ENCODE data around the gene TBX2. TPM values are rescaled to one million over a fixed set of nuclear protein-coding genes. Genes with fewer than 3 reads are reported as not detected.

The TBX2 gene
- total RNA-seq, 1 donor from 2014 or later = 0.23 TPM

GRCh38 chr17:61413661-61414126 lies 14.1 kb downstream of the TBX2 start:
- Mint-ChIP-seq H3K4me1 (ENCODE audit: unreplicated experiment) (peaks cover 13% of the 10 kb centered on the region), H3K9me3 (ENCODE audit: unreplicated experiment) (no peaks in the 10 kb centered on the region), H3K4me3 (ENCODE audit: unreplicated experiment) (peak overlapping the region; percentile 82), H3K36me3 (ENCODE audit: low read depth, unreplicated experiment) (no peaks in the 10 kb centered on the region), H3K27ac (ENCODE audit: unreplicated experiment) (peak overlapping the region; percentile 48), H3K27me3 (ENCODE audit: unreplicated experiment) (peaks cover 14% of the 10 kb centered on the region)
- no peak for TF ChIP-seq CTCF (IDR thresholded peaks at IDR 0.05; ENCODE audit: unreplicated experiment)
- no peak for DNase-seq (ENCODE audit: low spot score)

- no peaks in the 10 kb centered on the region for H3K36me3 Mint-ChIP-seq (ENCODE audit: low read depth, unreplicated experiment)
- H3K4me1 Mint-ChIP-seq (ENCODE audit: unreplicated experiment) = peaks cover 13% of the 10 kb centered on the region
- peaks cover 14% of the 10 kb centered on the region for H3K27me3 Mint-ChIP-seq (ENCODE audit: unreplicated experiment)
- no peak for DNase-seq (ENCODE audit: low spot score)
- no peaks in the 10 kb centered on the region for H3K9me3 Mint-ChIP-seq (ENCODE audit: unreplicated experiment)
- no peak for TF ChIP-seq CTCF (IDR thresholded peaks at IDR 0.05; ENCODE audit: unreplicated experiment)
- H3K27ac Mint-ChIP-seq (ENCODE audit: unreplicated experiment) = no peak overlapping the region
- no peak overlapping the region for H3K4me3 Mint-ChIP-seq (ENCODE audit: unreplicated experiment)
Observed at GRCh38 chr17:61414141-61414935, 14.7 kb downstream of the TBX2 start.

- Mint-ChIP-seq H3K4me1 (ENCODE audit: unreplicated experiment) (peaks cover 13% of the 10 kb centered on the region), H3K9me3 (ENCODE audit: unreplicated experiment) (no peaks in the 10 kb centered on the region), H3K27ac (ENCODE audit: unreplicated experiment) (no peak overlapping the region), H3K27me3 (ENCODE audit: unreplicated experiment) (peaks cover 14% of the 10 kb centered on the region), H3K4me3 (ENCODE audit: unreplicated experiment) (no peak overlapping the region), H3K36me3 (ENCODE audit: low read depth, unreplicated experiment) (no peaks in the 10 kb centered on the region)
- TF ChIP-seq CTCF (IDR thresholded peaks at IDR 0.05; ENCODE audit: unreplicated experiment) = no peak
- no peak for DNase-seq (ENCODE audit: low spot score)
Observed at GRCh38 chr17:61414936-61415251, 15.3 kb downstream of the TBX2 start.

GRCh38 chr17:61415374-61416210 lies 15.9 kb downstream of the TBX2 start:
- peak overlapping the region; percentile 39 for H3K27ac Mint-ChIP-seq (ENCODE audit: unreplicated experiment)
- DNase-seq (ENCODE audit: low spot score) = no peak
- H3K36me3 Mint-ChIP-seq (ENCODE audit: low read depth, unreplicated experiment) = no peaks in the 10 kb centered on the region
- H3K4me1 Mint-ChIP-seq (ENCODE audit: unreplicated experiment) = peaks cover 18% of the 10 kb centered on the region
- H3K4me3 Mint-ChIP-seq (ENCODE audit: unreplicated experiment) = peak overlapping the region; percentile 60
- peaks cover 16% of the 10 kb centered on the region for H3K27me3 Mint-ChIP-seq (ENCODE audit: unreplicated experiment)
- TF ChIP-seq CTCF (IDR thresholded peaks at IDR 0.05; ENCODE audit: unreplicated experiment) = no peak
- H3K9me3 Mint-ChIP-seq (ENCODE audit: unreplicated experiment) = no peaks in the 10 kb centered on the region

- Mint-ChIP-seq H3K9me3 (ENCODE audit: unreplicated experiment) (no peaks in the 10 kb centered on the region), H3K4me3 (ENCODE audit: unreplicated experiment) (peak overlapping the region; percentile 60), H3K36me3 (ENCODE audit: low read depth, unreplicated experiment) (no peaks in the 10 kb centered on the region), H3K27ac (ENCODE audit: unreplicated experiment) (peak overlapping the region; percentile 39), H3K4me1 (ENCODE audit: unreplicated experiment) (peaks cover 18% of the 10 kb centered on the region), H3K27me3 (ENCODE audit: unreplicated experiment) (peaks cover 17% of the 10 kb centered on the region)
- no peak for DNase-seq (ENCODE audit: low spot score)
- no peak for TF ChIP-seq CTCF (IDR thresholded peaks at IDR 0.05; ENCODE audit: unreplicated experiment)
Observed at GRCh38 chr17:61416211-61416539, 16.5 kb downstream of the TBX2 start.
